Measurements from ENCODE around the gene NAXD. TPM values are rescaled to one million over a fixed set of nuclear protein-coding genes. Genes with fewer than 3 reads are reported as not detected.
"Not testable (repeated sequence)": the region's sequence is repeated elsewhere in the genome, so short reads cannot be mapped to it uniquely, and the experiment has no call there.

NAXD gene
- total RNA-seq, 1 donor from 2014 or later = 20.8 TPM

DNA sequence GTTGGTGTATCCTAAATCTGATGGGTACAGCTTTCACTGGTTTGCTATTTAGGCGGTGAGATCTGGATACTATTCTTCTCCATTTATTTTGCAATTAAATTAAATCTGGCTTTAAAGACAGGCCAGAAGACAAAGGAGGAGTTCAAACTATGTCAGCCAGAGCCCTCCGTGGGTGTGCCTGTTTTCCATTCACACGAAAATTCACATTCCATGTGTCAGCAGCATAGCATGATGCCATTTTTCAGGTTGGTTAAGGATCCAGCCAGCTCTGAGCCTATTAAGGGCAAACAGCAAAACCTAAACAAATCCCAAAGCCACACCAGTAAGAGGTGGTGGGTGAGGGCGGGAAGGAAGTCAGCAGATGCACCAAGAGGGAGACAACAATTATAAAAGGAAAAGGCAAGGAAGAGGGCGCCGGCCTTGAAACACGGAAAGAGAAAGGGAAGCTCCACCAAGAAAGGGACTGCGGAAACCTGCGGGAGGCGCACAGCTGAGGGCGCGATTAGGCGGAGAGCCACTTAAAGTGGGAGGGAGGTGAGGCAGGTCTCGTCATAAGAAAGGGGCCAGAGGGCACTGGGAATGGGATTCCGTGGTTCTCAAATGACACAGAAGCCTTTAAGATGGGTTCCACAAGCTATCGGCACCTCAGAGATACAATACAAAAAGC is 47.6 kb downstream of the NAXD start:
- no peak for DNase-seq (ENCODE audit: low read depth in 2 of 2)

- DNase-seq (ENCODE audit: low read depth in 2 of 2) = no peak
Observed at GRCh38 chr13:110663491-110663890, 48.1 kb downstream of the NAXD start.

- DNase-seq (ENCODE audit: low read depth in 2 of 2) = no peak
Observed at GRCh38 chr13:110664041-110664440, 48.7 kb downstream of the NAXD start.

GRCh38 chr13:110664673-110665072 is 49.3 kb downstream of the NAXD start:
- DNase-seq (ENCODE audit: low read depth in 2 of 2) = no peak

- no peak for DNase-seq (ENCODE audit: low read depth in 2 of 2)
Observed at GRCh38 chr13:110665491-110666254, 50.3 kb downstream of the NAXD start.

- DNase-seq (ENCODE audit: low read depth in 2 of 2) = no peak
Observed at GRCh38 chr13:110666255-110666533, 50.8 kb downstream of the NAXD start.

GRCh38 chr13:110669036-110669435 is 53.7 kb downstream of the NAXD start:
- DNase-seq (ENCODE audit: low read depth in 2 of 2) = no peak

- DNase-seq (ENCODE audit: low read depth in 2 of 2) = not testable (repeated sequence)
Observed at GRCh38 chr13:110669814-110670213, 54.5 kb downstream of the NAXD start.

DNA sequence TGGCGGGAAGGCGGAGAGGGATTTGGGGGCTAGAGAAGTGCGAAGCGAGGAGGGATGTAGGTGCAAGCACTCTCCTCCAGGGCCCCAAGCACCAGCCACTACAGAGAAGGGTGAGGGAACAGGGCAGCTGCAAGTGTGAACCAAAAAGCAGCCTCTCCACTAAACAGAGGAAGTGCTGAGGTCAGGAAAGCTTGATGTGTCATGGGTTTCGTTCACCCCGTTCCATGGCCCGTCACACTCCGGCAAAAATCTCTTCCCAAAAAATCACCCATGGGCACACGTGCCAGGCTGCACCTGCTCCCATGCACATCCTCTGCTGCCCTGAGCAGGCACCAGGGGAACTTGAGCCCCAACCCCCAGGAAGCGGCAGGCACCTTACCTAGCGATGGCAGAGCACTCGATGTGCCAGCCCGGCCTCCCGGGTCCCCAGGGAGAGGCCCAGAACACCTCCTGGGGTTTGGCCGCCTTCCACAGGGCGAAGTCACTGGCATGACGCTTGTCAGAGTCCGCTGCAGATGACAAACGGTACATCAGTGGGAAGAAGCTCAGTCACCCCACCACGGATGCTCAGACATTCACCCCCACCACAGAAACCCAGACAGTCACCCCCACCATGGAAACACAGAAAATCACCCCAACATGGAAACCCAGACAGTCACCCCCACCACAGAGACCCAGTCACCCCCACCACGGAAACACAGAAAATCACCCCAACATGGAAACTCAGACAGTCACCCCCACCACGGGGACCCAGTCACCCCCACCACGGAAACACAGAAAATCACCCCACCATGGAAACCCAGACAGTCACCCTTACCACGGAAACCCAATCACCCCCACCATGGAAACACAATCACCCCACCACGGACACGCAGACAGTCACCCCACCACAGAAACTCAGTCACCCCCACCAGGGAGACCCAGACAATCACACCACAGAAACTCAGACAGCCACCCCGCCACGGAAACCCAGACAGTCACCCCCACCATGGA is 61.5 kb downstream of the NAXD start:
- DNase-seq (ENCODE audit: low read depth in 2 of 2) = no peak

DNA sequence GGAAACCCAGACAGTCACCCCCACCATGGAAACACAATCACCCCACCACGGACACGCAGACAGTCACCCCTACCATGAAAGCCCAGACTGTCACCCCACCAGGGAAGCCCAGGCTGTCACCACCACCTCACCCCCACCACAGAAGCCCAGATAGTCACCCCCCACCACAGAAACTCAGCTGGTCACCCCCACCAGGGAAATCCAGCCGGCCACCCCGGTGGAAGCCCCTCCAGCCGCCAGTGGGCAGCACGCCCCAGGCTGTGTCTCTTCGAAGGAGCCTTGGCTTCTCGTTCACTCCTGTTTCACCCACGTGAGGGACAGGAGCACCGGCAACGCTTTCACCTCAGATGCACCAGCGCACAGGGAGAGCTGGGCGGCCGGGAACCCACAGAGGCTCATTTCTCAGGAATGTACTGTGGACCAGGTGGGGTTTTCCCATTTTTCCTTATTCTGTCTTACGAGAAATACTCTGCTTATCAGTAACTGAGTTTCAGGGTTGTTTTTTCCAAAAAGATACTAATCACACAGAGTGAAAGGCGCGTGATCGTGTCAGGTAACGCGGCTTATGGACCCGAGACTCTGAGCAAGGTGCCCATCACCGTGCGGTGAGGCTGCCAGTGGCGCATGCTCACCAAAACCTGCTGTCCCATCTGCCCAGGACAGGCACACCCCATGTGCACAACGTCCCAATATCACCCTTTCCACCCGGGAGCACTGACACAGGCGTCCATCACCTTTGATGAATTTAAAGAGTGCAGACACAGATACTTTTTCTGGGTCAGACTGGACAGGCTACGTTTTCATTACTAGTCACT is 62.6 kb downstream of the NAXD start:
- no peak for DNase-seq (ENCODE audit: low read depth in 2 of 2)

- peak; percentile 50 to 62 for DNase-seq (ENCODE audit: low read depth in 2 of 2)
Observed at GRCh38 chr13:110680852-110681251, 65.5 kb downstream of the NAXD start.

GRCh38 chr13:110681868-110682550 is 66.7 kb downstream of the NAXD start:
- no peak for DNase-seq (ENCODE audit: low read depth in 2 of 2)

DNA sequence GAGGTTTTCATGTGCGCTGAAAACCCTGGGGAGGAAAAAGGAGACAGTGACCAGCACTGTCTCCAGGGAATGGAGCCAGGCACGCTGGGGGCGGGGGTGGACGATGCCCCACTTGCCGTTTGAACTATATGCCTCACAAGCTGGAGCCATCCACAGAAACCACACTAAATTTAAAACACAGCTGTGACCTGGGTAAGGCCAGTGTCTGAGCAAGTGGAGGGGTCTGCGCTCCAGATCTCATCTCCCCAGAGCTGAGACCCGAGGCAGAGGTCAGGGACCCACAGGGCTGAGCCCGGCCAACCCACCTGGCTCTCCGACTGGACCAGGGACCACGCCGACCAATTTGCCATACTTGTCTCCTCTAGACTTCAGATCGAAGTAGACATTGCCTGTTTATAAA is 67.4 kb downstream of the NAXD start:
- no peak for DNase-seq (ENCODE audit: low read depth in 2 of 2)

DNA sequence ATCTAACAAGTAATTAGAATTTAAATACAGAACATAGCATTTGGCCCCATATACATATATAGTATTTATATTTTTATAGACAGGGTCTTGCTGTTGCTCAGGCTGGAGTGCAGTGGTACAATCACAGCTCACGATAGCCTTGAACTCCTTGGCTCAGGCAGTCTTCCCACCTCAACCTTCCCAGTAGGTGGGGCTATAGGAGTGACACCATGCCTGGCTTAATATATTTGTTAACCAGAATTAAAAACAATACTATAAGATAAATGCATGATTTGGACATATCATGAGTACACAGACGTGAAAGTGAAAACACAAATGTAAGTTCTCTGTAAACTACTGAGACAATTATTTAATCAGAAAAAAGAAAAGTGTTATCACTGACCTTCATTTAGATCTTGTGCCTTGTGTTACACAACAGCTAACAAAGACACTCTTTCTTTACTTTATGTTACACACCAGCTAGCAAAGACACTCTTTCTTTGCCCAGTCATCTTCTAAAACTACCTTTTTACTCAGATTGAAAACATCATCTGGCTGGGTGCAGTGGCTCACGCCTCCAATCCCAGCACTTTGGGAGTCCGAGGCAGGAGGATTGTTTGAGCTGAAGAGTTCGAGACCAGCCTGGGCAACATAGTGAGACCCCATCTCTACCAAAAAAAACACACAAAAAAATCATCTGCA is 68.0 kb downstream of the NAXD start:
- DNase-seq (ENCODE audit: low read depth in 2 of 2) = peak; percentile 58 to 59

GRCh38 chr13:110683921-110684320 is 68.6 kb downstream of the NAXD start:
- DNase-seq (ENCODE audit: low read depth in 2 of 2) = no peak

DNA sequence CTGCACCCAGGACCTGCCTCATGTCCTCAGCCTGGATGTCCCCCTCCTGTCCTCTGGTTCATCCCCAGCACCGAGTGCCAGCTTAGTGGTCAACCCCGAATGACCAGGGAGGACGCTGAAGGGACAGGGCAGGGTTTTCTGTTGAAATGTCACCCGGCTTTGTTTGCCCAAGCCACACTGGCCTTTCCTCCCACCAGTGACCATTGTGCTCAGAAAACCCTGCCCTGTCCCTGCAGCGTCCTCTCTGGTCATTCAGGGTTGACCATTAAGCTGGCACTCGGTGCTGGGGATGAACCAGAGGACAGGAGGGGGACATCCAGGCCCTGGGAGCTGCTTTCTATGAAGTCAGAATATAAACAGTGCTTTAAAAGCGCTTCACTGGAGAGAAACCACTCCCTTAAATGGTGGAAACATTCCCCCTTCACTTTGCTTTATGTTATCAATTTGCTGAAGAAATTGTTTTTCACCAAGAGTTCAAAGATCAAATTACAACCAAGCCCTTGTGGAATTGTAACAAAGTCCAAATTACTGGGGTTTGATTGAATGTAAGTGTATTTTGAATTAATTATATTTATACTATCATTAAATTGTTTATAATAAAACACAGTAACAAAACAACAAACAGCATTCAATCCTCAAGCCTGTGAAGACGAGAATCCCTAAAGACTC is 69.2 kb downstream of the NAXD start:
- no peak for DNase-seq (ENCODE audit: low read depth in 2 of 2)

DNA sequence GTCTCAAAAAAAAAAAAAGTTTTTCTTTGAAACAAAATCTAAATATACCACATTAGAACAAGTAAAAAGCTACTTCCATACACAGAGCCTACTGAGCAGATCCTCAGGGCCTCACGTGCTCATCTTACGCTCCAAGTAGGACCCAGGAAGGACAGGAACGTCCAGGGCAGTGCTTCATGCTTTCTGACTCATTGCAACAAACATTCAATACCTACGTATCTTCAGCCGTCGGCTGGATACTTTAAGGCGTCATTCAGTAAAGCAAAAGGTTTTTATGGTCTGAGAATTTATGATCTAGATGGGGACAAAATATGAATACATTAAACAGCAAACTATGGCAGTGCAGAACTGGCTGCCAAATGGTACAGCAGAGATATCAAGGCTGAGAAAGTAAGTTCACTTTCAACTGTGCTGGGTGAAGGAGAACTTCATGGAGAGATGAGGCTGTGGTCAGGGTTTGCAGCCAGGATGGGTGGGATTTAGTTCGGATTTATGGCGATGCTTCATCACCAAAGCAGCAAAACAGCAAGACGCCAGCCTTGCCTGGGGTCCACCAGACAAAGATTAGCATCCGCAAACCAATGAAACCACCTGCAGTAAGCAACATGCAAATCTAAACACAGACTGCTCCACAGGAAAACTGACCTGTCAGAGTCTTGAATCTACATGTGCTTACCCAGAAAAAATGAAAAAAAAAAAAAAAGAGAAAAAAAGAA is 70.1 kb downstream of the NAXD start:
- DNase-seq (ENCODE audit: low read depth in 2 of 2) = no peak

GRCh38 chr13:110687736-110688135 is 72.4 kb downstream of the NAXD start:
- DNase-seq (ENCODE audit: low read depth in 2 of 2) = no peak

- no peak for DNase-seq (ENCODE audit: low read depth in 2 of 2)
Observed at GRCh38 chr13:110689041-110689440, 73.7 kb downstream of the NAXD start.

Data from lung microvascular endothelial cell (primary cell).